ENCODE results near the gene ZNF275.
"Not testable (repeated sequence)": the region's sequence is repeated elsewhere in the genome, so short reads cannot be mapped to it uniquely, and the experiment has no call there.

The ZNF275 gene

DNA sequence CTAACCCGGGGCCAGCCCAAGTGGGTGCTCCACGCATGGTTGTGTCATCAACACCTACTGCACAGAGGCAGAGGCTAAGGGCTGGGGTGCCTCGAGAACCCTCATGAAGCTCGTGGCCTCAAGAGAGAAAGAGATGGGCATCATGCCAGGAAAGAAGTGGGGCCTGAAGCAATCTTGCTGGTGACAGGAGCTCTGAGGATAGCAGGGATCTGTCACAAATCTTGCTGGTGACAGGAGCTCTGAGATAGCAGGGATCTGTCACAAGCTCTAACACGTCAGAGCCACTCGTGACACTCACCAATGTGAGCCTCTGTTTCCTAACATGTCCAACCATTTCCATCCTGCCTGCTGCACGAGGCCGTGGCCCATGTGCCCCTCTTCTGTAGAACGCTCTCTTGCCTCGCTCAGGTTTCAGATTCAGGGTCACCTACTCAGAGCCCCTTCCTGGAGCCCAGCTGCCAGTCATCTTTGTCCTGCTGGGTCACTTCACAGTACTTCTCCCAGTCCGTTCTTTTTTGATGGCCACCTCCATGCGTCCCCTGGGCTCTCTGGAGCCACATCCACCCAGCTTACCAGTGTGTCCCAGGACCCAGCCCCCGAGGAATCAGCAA is 46.1 kb downstream of the ZNF275 start:
- TF ChIP-seq, protein P1, sequence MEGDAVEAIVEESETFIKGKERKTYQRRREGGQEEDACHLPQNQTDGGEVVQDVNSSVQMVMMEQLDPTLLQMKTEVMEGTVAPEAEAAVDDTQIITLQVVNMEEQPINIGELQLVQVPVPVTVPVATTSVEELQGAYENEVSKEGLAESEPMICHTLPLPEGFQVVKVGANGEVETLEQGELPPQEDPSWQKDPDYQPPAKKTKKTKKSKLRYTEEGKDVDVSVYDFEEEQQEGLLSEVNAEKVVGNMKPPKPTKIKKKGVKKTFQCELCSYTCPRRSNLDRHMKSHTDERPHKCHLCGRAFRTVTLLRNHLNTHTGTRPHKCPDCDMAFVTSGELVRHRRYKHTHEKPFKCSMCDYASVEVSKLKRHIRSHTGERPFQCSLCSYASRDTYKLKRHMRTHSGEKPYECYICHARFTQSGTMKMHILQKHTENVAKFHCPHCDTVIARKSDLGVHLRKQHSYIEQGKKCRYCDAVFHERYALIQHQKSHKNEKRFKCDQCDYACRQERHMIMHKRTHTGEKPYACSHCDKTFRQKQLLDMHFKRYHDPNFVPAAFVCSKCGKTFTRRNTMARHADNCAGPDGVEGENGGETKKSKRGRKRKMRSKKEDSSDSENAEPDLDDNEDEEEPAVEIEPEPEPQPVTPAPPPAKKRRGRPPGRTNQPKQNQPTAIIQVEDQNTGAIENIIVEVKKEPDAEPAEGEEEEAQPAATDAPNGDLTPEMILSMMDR (IDR thresholded peaks at IDR 0.05; ENCODE audit: control extremely low read depth, extremely low read depth, low read depth, missing control alignments) = no peak
- no peak for DNase-seq (ENCODE audit: extremely low spot score)
- CTCF ChIA-PET = no interaction called here
- POLR2A ChIA-PET = interaction anchor here (1.1 kb wide), 1 partner anchor 198 kb away, joined by 3 read pairs; no protein-coding TSS in a partner anchor

DNA sequence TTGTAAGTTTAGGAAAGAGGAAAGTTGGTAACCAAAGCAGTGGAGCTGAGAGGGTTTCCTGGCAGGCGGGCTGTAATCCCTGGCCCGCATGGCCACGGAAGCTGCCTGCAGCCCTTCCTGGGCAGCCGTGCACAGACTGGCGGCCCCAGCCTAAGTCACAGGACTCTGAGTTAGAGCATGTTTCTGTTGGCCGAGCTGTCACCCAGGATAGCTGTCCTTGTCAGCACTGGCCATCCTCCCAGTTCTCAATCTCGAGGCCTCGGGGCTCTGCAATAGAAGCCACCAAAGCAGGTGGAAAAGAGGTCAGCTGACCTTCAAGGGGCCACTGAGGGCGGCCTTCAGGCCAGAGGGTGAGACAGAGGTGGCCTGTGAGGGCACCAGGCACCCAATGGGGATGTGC is 46.7 kb downstream of the ZNF275 start:
- ChIA-PET POLR2A (no interaction called here), CTCF (no interaction called here)
- TF ChIP-seq, protein P1 (IDR thresholded peaks at IDR 0.05; ENCODE audit: control extremely low read depth, extremely low read depth, low read depth, missing control alignments) = no peak
- no peak for DNase-seq (ENCODE audit: extremely low spot score)

DNA sequence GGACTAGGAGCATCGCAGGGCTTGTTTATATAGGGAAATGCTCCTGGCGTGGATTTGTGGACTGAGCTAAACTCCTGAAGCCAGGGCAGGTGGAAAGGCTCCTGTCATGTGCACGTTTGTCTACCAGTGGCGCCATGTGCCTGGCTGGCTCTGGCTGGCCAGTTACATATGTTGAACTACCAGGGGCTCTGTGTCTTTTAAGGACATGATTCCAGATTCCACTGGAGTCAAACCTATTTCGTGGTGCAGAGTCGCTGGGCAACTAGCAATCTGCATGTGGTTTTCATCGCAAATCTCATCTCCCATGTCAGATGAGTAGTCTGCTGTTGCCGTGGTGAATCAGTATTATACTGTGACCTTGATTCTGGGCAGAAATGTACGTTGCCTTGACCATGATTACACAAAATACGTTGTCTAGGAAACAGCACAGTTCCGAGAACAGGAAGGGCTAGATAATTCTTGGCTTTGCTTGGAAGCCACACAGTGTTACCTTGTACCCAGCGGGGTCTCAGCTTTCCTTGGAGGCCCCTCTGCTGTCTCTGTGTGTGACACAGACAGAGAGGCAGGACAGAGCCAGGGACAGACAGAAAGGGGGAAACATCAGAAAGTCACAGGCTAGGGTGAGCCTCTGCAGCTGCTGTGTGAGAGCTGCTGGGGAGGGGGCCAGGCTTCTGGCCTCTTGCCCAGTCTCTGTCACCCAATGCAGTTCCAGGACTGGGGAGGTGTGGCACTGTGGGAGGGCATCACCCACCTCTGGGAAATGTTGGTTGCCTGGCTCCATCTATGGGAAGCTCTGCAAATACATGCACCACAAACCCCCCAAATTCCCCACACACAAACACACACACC is 48.0 kb downstream of the ZNF275 start:
- TF ChIP-seq, protein P1 (IDR thresholded peaks at IDR 0.05; ENCODE audit: control extremely low read depth, extremely low read depth, low read depth, missing control alignments) = no peak
- ChIA-PET CTCF (interaction anchor here (1.5 kb wide), 1 partner anchor 89 kb away, joined by 3 read pairs; the partner anchor contains the start of gene HAUS7), POLR2A (no interaction called here)
- DNase-seq (ENCODE audit: extremely low spot score) = no peak

DNA sequence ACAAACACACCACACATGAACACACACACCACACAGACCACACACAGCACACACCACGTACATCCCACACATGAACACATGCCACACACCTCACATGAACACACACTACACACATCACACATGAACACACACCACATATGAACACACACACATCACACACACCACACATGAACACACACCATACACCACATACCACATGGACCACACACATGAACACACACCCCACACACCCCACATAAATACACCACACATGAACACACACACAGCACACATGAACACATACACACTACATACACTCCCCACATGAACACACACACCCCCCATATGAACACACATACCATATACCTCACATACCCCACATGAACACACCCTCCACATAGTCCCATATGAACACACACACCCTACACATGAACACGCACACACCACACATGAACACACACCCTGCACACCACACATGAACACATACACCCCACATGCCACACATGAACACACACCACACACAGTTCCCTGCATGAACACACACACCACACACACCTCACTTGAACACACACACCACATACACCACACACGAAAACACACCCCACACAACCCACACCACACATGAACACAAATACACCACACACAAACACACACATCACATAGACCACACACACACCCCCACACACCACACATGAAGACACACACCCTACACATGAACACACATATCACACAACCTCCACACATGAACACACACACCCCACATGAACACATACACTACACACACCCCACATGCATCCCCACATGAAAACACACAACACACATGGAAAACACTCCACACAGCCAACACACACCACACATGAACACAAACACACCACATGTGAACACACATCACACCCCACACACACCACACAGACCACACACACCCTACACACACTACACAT is 48.9 kb downstream of the ZNF275 start:
- TF ChIP-seq, protein P1 (IDR thresholded peaks at IDR 0.05; ENCODE audit: control extremely low read depth, extremely low read depth, low read depth, missing control alignments) = no peak
- no peak for DNase-seq (ENCODE audit: extremely low spot score)
- CTCF ChIA-PET = interaction anchor here (1.5 kb wide), 1 partner anchor 88 kb away, joined by 3 read pairs; the partner anchor contains the start of gene HAUS7
- POLR2A ChIA-PET = no interaction called here

DNA sequence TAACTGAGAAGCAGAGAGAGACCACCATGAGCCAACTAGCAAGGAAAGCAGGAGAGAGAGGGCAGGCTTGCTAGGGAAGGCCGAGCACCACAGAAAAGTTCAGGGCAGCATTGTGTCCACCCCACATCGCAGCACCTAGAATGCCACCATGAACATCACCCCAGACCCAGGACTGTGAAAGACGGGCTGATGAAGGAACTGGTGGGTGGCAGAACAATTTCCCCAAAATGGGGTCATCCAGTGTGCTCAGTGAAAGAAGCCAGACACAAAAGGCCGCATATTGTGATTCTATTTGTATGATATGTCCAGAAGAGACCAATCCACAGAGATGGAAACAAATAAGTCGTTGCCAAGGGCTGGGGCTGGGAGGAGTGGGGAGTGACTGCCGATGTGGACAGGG is 50.4 kb downstream of the ZNF275 start:
- ChIA-PET POLR2A (no interaction called here), CTCF (no interaction called here)
- no peak for DNase-seq (ENCODE audit: extremely low spot score)
- TF ChIP-seq, protein P1 (IDR thresholded peaks at IDR 0.05; ENCODE audit: control extremely low read depth, extremely low read depth, low read depth, missing control alignments) = no peak

DNA sequence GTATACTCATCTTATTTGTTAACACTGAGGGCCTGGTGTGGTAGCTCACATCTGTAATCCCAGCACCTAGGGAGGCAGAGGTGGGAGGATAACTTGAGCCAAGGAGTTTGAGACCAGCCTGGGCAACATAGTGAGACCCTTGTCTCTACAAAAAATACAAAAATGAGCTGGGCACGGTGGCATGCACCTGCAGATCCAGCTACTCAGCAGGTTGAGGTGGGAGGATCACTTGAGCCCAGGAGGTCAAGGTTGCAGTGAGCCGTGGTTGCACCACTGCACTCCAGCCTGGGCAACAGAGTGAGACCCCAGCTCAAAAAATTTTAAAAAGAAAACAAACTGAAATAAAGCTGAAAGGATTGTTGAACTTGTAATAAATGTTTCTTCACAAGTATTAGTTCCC is 51.0 kb downstream of the ZNF275 start:
- CTCF ChIA-PET; POLR2A ChIA-PET; DNase-seq (ENCODE audit: extremely low spot score): not testable (repeated sequence)
